ENCODE data around the gene EIF2B2. TPM values are rescaled to one million over a fixed set of nuclear protein-coding genes. Genes with fewer than 3 reads are reported as not detected.

EIF2B2 gene
- total and polyA plus RNA-seq, 2 of the 13 experiments (the other 11 are each of a cell fraction or from before 2014, with no cell fraction given): 54.4 to 78.6 TPM

DNA sequence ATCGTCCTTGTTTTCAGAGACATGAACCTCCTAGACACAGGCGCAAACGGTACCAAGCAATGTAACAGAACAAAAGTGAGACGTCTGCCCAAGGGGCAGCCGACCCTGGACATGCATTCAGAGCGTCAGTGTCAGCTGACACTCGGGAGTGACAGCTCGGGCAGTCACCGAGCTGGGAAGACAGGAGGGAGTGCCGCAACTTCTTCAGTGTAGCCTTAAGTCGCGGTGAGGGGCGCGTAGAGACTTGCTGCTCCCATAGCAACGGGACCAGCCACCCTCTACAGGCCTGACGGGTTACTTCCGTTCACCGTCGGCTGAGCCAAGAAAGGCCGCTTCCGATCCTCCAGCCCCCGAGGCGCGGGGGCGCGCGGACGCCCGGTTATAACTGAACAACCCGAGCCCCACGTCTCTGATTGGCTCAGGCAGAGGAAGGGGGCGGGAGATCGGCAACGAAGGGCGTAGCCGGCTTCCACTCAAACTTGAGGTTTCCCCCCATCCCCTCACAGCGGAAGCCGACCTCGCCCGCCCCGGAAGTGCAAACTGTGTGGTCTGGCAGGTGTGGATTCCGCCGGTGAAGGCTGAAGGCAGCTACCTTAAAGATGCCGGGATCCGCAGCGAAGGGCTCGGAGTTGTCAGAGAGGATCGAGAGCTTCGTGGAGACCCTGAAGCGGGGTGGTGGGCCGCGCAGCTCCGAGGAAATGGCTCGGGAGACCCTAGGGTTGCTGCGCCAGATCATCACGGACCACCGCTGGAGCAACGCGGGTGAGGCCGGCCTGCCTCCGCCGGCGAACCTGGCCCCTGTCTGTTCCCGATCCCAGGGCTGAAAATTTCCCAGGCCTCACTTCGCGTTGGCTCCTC lies at the start of gene EIF2B2 (continued):
- TF ChIP-seq KDM3A (CRISPR knock-in tag; IDR thresholded peaks at IDR 0.05; ENCODE audit: low read depth) (peak; percentile 23; the same call in 1 of the 2 replicates), ZNF749 (CRISPR knock-in tag; IDR thresholded peaks at IDR 0.05; ENCODE audit: borderline replicate concordance) (no peak), ZNF558 (CRISPR knock-in tag; IDR thresholded peaks at IDR 0.05; ENCODE audit: borderline replicate concordance) (no peak; the same call in 1 of the 2 replicates), HMG20A (CRISPR knock-in tag; IDR thresholded peaks at IDR 0.05; ENCODE audit: borderline replicate concordance) (no peak), ZNF816 (CRISPR knock-in tag; IDR thresholded peaks at IDR 0.05; ENCODE audit: borderline replicate concordance) (no peak), SYNCRIP (IDR thresholded peaks at IDR 0.05; ENCODE audit: insufficient read depth, low read depth, low read length) (no peak), BHLHE40 (IDR thresholded peaks at IDR 0.05; ENCODE audit: low read length) (no peak), FIP1L1 (IDR thresholded peaks at IDR 0.05; ENCODE audit: borderline replicate concordance, insufficient read depth, low read depth, low read length) (no peak), KMT2B (CRISPR knock-in tag; IDR thresholded peaks at IDR 0.05) (peak; percentile 88)
- TF ChIP-seq, protein P1, sequence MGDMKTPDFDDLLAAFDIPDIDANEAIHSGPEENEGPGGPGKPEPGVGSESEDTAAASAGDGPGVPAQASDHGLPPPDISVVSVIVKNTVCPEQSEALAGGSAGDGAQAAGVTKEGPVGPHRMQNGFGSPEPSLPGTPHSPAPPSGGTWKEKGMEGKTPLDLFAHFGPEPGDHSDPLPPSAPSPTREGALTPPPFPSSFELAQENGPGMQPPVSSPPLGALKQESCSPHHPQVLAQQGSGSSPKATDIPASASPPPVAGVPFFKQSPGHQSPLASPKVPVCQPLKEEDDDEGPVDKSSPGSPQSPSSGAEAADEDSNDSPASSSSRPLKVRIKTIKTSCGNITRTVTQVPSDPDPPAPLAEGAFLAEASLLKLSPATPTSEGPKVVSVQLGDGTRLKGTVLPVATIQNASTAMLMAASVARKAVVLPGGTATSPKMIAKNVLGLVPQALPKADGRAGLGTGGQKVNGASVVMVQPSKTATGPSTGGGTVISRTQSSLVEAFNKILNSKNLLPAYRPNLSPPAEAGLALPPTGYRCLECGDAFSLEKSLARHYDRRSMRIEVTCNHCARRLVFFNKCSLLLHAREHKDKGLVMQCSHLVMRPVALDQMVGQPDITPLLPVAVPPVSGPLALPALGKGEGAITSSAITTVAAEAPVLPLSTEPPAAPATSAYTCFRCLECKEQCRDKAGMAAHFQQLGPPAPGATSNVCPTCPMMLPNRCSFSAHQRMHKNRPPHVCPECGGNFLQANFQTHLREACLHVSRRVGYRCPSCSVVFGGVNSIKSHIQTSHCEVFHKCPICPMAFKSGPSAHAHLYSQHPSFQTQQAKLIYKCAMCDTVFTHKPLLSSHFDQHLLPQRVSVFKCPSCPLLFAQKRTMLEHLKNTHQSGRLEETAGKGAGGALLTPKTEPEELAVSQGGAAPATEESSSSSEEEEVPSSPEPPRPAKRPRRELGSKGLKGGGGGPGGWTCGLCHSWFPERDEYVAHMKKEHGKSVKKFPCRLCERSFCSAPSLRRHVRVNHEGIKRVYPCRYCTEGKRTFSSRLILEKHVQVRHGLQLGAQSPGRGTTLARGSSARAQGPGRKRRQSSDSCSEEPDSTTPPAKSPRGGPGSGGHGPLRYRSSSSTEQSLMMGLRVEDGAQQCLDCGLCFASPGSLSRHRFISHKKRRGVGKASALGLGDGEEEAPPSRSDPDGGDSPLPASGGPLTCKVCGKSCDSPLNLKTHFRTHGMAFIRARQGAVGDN (CRISPR knock-in tag; IDR thresholded peaks at IDR 0.05): peak; percentile 94
- TF ChIP-seq, protein P2, sequence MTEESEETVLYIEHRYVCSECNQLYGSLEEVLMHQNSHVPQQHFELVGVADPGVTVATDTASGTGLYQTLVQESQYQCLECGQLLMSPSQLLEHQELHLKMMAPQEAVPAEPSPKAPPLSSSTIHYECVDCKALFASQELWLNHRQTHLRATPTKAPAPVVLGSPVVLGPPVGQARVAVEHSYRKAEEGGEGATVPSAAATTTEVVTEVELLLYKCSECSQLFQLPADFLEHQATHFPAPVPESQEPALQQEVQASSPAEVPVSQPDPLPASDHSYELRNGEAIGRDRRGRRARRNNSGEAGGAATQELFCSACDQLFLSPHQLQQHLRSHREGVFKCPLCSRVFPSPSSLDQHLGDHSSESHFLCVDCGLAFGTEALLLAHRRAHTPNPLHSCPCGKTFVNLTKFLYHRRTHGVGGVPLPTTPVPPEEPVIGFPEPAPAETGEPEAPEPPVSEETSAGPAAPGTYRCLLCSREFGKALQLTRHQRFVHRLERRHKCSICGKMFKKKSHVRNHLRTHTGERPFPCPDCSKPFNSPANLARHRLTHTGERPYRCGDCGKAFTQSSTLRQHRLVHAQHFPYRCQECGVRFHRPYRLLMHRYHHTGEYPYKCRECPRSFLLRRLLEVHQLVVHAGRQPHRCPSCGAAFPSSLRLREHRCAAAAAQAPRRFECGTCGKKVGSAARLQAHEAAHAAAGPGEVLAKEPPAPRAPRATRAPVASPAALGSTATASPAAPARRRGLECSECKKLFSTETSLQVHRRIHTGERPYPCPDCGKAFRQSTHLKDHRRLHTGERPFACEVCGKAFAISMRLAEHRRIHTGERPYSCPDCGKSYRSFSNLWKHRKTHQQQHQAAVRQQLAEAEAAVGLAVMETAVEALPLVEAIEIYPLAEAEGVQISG (CRISPR knock-in tag; IDR thresholded peaks at IDR 0.05): peak; percentile 84
- TF ChIP-seq, protein P3, sequence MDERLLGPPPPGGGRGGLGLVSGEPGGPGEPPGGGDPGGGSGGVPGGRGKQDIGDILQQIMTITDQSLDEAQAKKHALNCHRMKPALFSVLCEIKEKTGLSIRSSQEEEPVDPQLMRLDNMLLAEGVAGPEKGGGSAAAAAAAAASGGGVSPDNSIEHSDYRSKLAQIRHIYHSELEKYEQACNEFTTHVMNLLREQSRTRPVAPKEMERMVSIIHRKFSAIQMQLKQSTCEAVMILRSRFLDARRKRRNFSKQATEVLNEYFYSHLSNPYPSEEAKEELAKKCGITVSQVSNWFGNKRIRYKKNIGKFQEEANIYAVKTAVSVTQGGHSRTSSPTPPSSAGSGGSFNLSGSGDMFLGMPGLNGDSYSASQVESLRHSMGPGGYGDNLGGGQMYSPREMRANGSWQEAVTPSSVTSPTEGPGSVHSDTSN (CRISPR knock-in tag; IDR thresholded peaks at IDR 0.05): peak; percentile 85
- TF ChIP-seq, protein P4, sequence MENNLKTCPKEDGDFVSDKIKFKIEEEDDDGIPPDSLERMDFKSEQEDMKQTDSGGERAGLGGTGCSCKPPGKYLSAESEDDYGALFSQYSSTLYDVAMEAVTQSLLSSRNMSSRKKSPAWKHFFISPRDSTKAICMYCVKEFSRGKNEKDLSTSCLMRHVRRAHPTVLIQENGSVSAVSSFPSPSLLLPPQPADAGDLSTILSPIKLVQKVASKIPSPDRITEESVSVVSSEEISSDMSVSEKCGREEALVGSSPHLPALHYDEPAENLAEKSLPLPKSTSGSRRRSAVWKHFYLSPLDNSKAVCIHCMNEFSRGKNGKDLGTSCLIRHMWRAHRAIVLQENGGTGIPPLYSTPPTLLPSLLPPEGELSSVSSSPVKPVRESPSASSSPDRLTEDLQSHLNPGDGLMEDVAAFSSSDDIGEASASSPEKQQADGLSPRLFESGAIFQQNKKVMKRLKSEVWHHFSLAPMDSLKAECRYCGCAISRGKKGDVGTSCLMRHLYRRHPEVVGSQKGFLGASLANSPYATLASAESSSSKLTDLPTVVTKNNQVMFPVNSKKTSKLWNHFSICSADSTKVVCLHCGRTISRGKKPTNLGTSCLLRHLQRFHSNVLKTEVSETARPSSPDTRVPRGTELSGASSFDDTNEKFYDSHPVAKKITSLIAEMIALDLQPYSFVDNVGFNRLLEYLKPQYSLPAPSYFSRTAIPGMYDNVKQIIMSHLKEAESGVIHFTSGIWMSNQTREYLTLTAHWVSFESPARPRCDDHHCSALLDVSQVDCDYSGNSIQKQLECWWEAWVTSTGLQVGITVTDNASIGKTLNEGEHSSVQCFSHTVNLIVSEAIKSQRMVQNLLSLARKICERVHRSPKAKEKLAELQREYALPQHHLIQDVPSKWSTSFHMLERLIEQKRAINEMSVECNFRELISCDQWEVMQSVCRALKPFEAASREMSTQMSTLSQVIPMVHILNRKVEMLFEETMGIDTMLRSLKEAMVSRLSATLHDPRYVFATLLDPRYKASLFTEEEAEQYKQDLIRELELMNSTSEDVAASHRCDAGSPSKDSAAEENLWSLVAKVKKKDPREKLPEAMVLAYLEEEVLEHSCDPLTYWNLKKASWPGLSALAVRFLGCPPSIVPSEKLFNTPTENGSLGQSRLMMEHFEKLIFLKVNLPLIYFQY (CRISPR knock-in tag; IDR thresholded peaks at IDR 0.05; ENCODE audit: borderline replicate concordance): peak; percentile 23; the same call in 1 of the 2 replicates

All from HepG2 (cell line).